Iris pigment epithelial cell (primary cell): ENCODE data around the gene MYEOV.

ENCODE experiments used
- DNase-seq: peaks from one replicate; pipeline ENCODE4 v3.0.0-alpha.2; 2011; ENCODE audit warnings: low read depth

Gene MYEOV

GRCh38 chr11:69317401-69318092 lies 23.6 kb downstream of the MYEOV start:
- peak; percentile 48 for DNase-seq

- no peak for DNase-seq
These were observed 24.1 kb downstream of the MYEOV start for GRCh38 chr11:69318093-69318420.

GRCh38 chr11:69319255-69320106 lies 25.5 kb downstream of the MYEOV start:
- no peak for DNase-seq

- DNase-seq = no peak
These were observed 26.4 kb downstream of the MYEOV start for GRCh38 chr11:69320326-69320725.

- DNase-seq = no peak
These were observed 27.1 kb downstream of the MYEOV start for GRCh38 chr11:69320756-69321741.

- peak; percentile 65 for DNase-seq
These were observed 28.0 kb downstream of the MYEOV start for GRCh38 chr11:69321877-69322361.

GRCh38 chr11:69325446-69325845 lies 31.5 kb downstream of the MYEOV start:
- no peak for DNase-seq

- no peak for DNase-seq
These were observed 32.8 kb downstream of the MYEOV start for GRCh38 chr11:69326622-69327219.

- DNase-seq = no peak
These were observed 33.8 kb downstream of the MYEOV start for GRCh38 chr11:69327741-69328191.

GRCh38 chr11:69328231-69328630 lies 34.3 kb downstream of the MYEOV start:
- DNase-seq = no peak

GRCh38 chr11:69329581-69329980 lies 35.6 kb downstream of the MYEOV start:
- no peak for DNase-seq

- DNase-seq = no peak
These were observed 36.4 kb downstream of the MYEOV start for GRCh38 chr11:69330330-69330729.

GRCh38 chr11:69333149-69333710 lies 39.3 kb downstream of the MYEOV start:
- DNase-seq = no peak

GRCh38 chr11:69333879-69334278 lies 39.9 kb downstream of the MYEOV start:
- no peak for DNase-seq

- DNase-seq = no peak
These were observed 41.2 kb downstream of the MYEOV start for GRCh38 chr11:69335007-69335780.

- DNase-seq = no peak
These were observed 41.9 kb downstream of the MYEOV start for GRCh38 chr11:69335781-69336405.

GRCh38 chr11:69337211-69337721 lies 43.3 kb downstream of the MYEOV start:
- peak; percentile 83 for DNase-seq

- DNase-seq = no peak
These were observed 45.2 kb downstream of the MYEOV start for GRCh38 chr11:69339041-69339733.

GRCh38 chr11:69339983-69340565 lies 46.1 kb downstream of the MYEOV start:
- no peak for DNase-seq
